HG02870 (cell line): ENCODE data around the gene MALSU1.
A peak's percentile ranks its signal among the peaks of the same experiment; 100 is the strongest.

Experiments used
- ATAC-seq: cut with Tn5 transposase; IDR thresholded peaks from one replicate; pipeline ENCODE4 v1.9.1; 2021; ENCODE audit warnings: mild to moderate bottlenecking, moderate library complexity; ENCODE audit not compliant: unreplicated experiment

MALSU1 gene

DNA sequence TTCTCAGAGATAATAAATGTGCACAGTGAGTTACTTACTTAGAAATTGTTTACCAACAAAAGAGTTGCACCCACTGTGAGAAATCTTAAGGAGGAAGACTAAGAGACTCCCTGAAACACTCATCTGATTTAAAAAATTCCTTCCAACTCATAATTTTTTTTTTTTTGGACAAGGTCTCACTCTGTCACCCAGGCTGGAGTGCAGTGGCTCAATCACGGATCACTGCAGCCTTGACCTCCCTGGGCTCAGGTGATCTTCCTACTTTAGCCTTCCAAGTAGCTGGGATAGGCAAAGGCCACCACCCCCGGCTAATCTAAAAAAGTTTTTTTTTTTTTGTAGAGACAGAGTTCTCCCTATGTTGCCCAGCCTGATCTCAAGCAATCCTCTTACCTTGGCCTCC, 36.0 kb downstream of the MALSU1 start:
- ATAC-seq: no peak

DNA sequence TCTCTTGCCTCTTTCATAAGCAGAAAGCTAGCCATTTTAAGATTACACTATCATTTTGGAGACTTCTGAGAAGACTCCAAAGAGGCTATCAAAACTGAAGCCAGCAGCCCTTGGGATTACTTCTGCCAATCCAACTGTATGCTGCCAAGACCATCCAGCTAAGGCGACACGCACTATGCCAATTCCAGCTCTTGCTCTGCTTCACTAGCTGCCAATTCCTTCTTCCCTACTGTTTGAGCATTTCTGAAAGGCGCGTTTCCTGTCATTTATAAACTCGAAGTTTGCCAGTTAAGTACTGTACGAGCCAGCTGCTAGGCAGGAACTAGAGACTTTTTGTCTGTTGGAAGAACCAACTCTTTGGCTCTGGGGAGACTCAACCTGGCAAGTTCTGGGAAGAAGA, 36.5 kb downstream of the MALSU1 start:
- no peak for ATAC-seq

DNA sequence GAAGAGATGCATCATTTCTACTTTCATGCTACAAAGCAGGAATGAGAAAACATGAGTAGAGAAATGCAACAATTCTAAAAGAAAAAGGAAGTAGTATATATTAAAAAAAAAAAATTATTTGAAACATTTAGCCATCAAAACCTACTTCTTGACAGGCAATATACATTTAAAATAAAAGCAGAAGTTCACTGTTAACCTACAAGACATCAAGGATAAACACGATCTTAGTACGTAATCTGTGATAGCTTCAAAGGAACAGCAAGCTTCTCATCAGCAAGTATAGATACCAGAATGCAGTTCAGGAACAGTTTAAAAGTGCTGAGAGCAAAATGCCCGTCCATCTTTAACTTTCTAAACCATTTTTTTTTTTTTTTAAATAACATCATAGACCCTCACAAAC, 36.9 kb downstream of the MALSU1 start:
- ATAC-seq: no peak

DNA sequence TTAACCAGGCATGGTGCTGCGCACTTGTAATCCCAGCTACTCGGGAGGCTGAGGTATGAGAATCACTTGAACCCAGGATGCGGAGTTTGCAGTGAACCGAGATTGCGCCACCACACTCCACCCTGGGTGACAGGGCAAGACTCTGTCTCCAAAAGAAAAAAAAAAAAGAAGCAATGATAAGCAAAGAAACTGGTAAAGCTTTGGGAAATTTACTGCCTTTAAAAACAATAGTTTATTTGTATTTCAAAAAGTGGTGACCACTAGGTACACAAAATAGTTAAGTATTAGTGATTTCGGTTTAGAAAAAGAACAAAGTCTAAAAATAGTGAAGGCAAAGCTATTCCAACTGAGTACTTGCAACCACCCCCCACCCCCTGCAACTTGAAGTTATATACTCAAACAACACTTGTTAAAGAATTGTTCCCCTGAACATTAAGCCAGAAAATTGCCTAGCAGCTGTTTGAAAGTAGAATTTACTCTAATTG, 37.7 kb downstream of the MALSU1 start:
- ATAC-seq: no peak

DNA sequence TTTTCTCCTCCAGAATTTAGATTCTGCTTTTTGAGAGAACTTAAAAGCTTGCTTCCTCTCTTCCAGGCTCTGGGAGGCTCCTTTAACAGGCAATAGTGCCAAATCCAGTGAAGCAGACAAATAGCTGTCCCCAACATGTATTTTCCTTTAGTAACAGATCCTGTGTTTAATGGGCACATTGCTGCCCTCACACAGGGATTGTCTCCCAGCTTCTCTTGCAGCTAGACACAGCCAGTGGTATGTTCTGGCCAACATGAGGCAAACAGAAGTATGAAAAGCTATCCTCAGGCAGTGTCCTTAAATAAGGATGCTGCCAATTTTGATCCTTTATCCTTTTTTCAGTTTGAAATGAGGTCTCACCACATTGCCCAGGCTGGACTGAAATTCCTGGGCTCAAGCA, 38.2 kb downstream of the MALSU1 start:
- no peak for ATAC-seq

DNA sequence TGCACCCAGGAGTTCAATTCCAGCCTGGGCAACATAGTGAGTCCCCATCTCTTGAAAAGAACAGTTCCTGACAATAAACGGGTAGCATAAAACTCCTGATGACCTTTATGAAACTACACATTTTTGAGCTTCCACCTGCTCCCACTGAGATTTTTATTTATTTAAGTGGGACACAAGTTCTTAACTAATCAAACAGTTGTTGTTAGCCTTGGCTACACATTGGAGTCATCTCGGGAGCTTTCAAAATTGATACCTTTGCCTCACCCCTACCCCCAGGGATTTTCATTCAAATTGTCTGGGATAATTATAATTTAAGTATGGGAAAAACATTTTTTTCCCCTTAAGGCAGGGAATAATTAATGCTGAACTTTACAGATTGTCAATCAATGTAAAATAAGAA, 39.3 kb downstream of the MALSU1 start:
- no peak for ATAC-seq

DNA sequence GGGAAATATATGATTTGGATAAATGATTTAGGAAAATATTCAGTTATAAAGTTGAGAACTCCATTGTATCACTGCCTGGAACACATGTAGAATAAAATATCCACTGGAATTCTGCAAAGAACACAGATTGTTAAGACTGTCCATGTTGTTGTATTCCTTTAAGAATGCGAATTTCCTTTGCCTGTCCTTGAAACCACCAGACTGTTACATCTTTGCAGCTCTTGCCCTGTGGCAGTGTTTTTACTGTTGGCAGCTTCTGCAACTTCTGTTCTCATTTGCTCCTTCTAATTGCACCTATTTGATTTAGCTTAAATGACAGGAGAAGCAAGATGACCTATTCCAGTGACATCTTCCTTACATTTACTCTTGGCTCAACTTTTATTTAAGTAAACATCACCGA, 39.7 kb downstream of the MALSU1 start:
- ATAC-seq: no peak

DNA sequence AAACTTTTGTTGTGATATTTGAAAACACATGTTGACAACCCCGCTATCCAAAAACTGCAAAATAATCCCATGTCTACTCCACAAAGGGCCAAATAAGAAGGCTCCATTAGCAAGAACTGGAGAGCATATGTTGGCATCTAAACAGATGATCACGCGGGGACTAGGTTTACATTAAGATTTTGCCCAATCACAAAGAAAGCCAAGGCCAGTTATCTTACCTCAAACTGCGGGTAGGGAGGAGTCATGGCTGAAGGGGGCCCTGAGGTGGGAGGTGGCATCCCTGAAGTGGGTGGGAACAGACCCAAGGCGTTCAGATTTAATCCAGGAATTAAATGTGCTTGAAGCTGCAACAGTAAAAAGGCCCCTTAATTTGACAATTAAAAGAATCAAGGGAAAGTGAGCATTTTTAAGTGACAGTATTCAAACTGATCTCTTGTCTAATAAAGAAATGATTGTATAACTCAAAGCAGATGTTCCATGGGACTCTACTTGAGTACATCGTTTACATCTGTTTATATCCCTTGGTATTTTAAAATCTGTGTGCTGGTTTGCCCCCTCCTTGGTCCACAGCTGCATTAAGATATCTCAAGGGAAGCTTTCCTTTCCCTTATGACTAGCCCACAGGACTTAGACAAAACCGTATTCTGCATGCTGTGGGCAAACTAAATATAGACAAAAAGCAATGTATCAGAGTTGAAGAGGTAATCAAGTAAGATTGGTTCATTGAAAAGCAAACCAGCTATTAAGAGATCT, 42.9 kb downstream of the MALSU1 start:
- ATAC-seq: no peak

DNA sequence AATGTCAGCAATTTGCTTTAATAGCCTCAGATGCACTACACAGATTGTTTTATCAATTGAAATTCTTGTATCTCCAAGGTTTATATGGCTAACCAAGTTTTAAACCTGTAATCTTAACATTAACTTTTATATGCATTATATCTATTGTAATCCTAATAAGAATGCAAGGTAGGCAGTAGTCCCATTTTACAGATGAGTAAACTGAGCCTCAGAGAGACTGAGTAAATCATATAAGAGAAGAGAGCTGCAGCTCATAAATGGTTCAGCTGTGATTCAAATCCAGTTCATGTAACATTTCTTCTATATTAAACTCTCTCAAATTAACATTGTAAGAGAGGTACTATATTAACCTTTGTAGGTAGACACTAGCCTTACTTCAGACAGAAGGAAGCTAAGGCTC, 44.0 kb downstream of the MALSU1 start:
- no peak for ATAC-seq

DNA sequence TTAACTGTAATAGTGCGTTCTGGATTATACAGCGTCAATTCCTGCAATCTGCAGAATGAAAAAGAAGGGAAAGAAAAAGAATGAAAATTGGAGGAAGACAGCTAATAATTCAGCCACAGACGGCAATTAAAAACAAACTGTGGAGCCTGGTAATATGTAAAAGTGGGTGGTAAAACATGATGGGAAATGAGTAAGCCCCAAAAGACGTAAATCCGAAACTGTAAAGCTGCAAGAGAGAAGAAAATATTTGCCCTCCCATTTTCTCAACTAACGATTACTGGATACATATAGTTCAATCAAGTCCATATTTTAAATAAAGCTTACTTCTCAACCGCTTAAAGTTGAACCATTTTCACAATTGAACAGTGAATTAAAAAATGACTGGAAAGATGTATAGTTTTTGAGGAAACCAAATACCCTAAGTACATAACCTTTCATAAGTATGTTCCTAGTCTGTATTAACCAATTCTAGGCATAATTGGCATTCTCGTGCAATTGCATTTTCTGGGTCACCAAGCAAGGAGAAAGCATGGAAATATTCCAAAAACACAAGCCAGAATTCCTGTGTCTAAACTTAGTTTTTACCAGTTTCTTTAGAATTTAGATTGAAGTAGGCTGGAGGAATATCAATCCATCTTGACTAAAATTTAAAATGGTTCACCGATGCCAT, 44.8 kb downstream of the MALSU1 start:
- ATAC-seq: no peak

DNA sequence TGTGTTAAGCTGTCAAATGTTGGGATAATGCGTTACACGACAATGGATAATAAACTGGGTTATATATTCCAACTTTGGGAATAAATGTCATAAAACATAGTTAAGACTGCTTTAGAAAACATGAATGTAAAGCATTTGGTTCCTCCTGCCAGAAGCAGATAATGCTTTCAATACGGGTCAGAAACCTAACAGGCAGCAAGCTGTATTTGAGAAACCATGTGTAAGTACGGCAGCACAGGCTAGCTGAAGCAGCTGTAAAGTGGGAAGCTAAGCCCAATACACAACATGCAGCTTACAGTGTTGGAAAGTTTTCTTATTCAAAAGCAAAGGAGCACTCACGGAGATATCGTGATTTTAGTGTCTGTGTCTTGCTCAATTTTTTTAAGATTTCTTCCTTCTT, 46.5 kb downstream of the MALSU1 start:
- no peak for ATAC-seq

DNA sequence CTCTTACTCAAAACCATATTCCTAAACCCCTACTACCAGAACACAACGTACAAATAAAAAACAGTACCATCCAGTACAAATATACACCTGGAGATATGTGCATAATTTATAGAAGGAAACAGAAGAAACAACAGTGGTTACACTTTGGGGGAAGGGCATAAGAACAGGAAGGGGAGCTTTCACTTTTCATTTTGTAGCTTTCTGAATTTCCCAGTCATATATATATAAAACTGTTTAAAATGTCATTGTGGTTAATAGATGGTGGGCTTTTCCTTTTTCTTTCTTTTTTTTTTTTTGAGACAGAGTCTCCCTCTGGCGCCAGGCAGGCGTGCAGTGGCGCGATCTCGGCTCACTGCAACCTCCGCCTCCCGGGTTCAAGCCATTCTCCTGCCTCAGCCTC, 47.2 kb downstream of the MALSU1 start:
- ATAC-seq: no peak

DNA sequence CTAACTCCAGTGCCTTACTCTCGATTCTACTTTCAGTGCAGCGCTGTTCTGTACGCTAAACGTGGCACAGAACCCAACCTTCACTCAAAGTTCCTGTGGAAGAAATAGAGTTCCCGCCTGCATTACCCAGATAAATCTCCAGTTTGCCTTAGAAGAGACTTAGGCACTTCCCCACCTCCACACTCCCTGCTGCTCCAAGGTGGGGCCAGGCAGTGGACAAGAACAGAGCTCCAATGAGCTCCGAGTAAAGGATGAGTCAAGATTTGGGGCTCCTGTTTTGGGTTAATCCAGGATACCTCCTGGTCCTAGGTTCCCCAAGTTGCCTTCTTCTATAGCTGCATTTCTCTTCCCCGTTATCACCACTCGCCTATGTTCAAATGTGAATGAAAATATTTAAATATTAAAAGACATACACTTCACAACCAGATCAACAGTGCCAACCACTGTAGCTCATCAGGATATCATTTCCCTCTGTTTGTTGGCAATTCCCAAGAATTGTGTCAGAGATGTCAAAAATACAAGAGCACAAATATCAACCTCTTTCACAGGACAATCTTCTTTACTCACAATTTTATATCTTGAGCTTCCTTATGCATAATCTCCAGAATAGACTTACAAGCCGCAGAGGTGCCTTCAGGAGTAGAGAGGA, 48.0 kb downstream of the MALSU1 start:
- ATAC-seq: no peak

DNA sequence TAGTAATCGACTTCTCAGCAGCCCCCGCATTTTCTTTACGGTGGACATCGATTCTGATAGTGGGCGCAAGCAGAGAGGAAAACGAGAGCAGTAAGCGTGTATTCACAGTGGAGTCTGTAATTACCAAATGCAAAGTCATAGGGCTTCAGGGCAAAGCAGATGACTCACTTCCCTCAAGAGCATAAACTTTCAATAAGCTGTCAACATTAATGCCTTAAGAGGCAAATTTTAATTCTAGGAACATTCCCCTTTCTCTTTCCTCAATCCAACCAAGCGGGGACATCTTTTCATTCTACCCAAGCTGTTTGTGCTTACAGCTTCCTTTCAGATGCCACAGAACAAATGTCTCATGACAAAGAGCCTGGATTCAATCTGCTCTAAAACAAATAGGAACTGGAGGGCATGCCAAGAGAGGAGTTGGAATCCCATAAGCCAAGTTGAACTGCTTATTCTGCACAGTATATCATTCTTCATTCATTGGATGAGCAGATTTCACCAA, 48.6 kb downstream of the MALSU1 start:
- no peak for ATAC-seq

DNA sequence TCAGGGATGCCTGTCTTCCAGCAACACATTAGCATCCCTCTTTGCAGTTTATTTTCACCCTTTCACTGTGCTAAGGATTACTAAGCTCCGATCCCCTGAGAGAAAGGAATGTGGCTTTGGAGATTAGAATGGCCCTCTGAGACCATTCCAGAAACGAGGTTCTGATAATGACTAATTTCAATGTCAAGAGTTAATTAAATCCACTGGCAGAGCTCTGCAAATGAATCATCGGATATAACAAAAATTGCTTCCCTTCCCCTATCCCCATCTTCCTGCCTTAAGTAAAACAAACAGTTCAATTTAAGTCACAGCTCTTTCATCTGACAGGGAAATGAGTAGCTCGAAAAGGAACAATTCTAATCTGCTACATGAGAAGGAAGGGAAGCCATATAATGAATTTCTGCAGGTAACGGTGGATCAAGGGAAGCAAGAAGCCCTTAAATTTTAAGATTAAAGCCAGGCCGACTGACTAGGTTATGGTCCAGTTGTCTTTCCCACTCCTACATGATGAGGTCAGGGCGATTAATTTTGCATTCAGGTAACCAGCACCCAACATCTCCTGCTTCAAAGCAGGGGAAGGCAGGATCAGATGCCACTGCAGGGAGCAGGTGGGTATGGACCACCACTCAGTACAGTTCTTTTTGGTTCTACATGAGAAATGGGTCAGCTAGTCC, 50.5 kb downstream of the MALSU1 start:
- no peak for ATAC-seq

DNA sequence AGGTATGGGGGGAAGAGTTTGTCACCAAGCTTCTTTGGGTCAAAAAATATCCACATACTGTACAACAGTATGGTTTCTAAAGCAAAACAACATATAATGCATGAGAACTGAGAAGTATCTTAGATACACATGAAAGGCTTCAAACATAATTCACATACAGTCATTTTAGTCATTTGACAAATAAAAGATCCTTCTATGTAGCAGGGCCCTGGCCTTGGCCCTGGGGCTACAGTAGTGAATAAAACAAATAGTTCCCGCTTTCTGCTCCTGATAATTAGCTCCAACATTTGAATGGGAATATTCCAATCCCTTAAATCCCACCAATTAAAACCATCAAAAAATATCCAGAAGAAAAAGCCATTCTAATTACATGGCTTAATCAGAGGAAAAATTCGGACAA, 51.3 kb downstream of the MALSU1 start:
- no peak for ATAC-seq

DNA sequence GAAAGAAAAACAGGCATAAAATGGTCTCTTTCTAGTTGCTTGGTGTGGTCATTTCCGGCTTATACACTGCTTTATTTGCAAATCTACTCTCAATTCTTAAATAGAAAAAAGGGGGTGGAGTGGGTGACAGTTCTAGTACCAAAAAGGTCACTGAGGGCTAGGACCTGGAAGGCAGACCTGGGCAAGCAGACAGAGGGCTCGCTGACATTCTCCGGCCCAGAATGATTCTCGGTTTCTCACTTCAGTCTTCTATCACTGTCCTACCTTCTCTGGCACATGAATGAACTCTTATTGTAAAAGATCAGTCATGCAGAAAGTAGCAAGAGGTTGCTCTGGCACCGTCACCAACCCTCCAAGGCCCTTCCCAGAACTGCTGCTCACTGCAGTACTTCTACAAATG, 54.0 kb downstream of the MALSU1 start:
- ATAC-seq: no peak

DNA sequence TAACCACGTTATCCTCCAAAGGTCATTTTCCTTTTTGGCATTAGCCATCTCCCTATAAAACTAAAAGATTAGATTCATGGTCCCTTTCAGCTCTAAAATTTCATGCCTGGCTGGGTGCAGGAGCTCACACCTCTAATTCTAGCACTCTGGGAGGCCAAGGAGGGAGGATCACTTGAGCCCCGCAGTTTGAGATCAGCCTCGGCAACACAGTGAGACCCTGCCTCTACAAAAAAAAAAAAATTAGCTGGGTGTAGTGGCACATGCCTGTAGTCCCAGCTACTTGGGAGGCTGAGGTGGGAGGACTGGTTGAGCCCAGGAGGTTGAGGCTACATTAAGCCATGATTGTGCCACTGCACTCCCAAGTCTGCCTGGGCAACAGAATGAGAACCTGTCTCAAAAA, 57.0 kb downstream of the MALSU1 start:
- no peak for ATAC-seq

DNA sequence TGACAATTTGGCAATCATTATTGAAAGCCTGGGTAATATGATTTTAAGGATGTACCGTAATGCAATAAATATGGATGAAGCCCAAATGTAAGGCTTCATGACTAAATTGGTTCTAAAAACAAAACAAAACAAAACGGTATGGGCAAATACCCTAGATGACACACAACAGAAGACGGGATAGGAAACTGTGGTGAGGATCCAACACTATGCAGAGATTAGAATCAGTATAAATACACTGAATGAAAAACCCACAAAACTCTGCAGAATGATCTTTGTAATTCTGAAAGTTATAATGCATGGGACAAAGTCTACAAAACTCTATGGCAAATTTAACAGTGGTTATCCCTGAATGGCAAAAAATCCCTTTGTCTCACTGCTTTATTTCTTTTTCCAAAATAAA, 57.6 kb downstream of the MALSU1 start:
- no peak for ATAC-seq

DNA sequence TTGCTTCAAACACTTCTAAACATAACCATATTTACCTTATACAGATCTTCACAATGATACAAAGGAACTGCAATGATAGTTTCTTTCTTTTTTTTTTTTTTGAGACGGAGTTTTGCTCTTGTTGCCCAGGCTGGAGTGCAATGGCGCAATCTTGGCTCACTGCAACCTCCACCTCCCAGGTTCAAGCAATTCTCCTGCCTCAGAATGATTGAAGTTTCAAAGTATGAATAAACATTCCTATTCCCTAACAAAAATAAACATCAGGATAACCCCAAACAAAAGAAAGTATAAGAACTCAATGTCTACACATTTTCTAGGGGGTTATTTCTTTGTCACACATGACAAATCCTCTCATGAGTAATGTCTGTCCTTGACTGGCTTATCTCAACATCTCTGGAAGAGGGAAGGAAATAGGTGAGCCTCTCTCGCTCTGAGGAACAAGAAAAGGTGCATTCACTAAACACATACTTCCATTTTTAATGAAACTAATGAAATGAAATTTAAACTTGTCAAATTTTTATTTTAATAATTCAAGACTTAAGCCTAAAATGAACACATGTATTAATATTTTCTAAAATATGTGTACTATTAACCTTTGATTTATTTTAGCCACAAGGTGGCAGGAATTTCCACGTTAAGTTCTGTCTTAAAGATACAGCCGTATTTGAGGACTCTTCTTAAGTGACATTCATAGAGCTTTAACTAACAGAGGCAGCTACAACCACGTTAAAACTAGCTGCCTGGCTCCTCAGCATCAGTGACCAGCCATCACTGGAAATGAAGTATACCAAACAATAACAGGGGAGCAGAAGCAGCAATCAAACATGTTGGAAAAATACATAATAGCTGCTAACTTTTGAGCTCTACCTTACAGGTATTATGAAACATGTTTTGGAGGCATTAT, 58.3 kb downstream of the MALSU1 start:
- ATAC-seq: peak; percentile 65
